Stimulated activated CD8-positive, alpha-beta memory T cell treated with anti-CD3 and anti-CD28 coated beads, Interleukin-4, amount 100 ng/mL, for 48 hours (primary cell): Measurements from ENCODE around the gene MAD1L1.
"Not testable (repeated sequence)": the region's sequence is repeated elsewhere in the genome, so short reads cannot be mapped to it uniquely, and the experiment has no call there.

ENCODE experiments used
- DNase-seq: peaks from one replicate; pipeline ENCODE4 v3.0.0-alpha.2; 2020

Gene MAD1L1

DNA sequence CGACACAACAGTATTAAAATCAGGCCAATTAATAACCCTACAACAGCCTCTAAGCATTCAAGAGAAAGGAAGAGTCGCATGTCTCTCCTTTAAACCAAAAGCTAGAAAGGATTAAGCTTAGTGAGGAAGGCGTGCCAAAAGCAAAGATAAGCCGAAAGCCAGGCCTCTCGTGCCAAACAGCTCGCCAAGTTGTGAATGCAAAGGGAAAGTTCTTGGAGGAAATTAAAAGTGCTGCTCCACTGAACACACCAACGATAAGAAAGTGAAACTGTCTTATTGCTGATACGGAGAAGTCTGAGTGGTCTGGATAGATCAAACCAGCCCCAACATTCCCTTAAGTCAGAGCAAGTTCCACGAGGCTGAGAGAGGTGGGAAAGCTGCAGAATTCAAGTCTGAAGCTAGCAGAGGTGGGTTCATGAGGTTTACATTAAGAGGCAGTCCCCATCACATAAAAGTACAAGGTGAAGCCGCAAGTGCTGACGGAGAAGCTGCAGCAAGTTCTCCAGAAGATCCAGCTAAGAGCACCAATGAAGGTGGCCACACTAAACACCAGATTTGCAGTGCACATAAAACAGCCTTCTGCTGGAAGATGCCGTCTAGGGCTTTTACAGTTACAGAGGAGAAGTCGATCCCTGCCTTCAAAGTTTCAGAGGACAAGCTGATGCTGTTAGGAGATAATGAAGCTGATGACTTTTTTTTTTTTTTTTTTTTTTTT lies 194.8 kb downstream of the MAD1L1 start:
- DNase-seq, result no peak

DNA sequence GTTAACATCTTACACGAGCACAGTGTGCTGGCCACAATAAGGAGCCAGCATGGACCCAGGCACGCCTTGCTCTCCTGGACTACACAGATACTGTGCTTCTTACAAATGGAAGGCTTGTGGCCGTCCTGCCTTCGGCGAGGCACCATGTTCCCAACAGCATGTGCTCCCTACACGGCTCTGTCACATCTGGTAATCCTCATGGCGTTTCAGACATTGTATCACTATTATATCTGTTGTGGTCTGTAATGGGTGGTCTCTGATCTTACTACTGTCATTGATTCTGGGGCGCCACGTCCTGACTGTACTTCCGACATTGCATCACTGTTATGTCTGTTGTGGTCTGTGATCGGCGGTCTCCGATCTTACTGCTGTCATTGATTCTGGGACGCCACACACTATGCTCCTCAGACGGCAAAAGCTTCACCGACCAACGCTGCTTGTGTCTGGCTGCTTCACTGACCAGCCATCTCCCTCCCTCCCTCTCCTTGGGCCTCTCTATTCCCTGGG lies 195.4 kb downstream of the MAD1L1 start:
- peak; percentile 54 for DNase-seq

DNA sequence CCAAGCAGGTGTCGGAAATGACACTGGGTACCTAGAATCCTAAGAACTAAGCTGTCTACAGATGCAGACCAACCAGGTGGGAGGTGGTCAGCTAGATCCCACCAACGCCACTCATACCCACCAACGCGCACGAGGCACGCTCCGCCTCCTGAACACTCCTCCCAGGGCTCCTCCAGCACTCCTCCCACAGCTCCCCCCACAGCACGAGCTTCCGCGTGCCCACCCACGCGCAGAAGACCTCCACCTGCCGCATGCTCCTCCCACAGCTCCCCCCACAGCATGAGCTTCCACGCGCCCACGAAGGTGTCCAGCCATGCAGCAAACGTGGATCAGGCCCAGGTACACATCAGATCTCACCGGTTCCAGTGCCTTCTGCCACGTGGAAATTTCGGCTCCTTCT lies 196.0 kb downstream of the MAD1L1 start:
- no peak for DNase-seq

DNA sequence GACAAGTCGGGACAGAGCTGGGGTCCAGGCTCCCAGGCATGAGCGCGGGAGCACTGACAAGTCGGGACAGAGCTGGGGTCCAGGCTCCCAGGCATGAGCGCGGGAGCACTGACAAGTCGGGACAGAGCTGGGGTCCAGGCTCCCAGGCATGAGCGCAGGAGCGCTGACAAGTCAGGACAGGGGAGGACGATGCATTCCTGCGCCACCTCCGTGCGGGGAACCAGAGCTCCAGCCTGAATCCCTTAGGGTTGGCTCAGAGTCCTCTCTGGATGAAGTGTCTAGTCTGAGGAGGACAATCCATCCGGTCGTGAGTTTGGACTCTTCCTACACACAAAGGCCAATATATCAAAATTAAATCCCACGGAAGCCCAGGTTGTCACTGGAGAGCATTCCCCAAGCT lies 196.5 kb downstream of the MAD1L1 start:
- not testable (repeated sequence) for DNase-seq

DNA sequence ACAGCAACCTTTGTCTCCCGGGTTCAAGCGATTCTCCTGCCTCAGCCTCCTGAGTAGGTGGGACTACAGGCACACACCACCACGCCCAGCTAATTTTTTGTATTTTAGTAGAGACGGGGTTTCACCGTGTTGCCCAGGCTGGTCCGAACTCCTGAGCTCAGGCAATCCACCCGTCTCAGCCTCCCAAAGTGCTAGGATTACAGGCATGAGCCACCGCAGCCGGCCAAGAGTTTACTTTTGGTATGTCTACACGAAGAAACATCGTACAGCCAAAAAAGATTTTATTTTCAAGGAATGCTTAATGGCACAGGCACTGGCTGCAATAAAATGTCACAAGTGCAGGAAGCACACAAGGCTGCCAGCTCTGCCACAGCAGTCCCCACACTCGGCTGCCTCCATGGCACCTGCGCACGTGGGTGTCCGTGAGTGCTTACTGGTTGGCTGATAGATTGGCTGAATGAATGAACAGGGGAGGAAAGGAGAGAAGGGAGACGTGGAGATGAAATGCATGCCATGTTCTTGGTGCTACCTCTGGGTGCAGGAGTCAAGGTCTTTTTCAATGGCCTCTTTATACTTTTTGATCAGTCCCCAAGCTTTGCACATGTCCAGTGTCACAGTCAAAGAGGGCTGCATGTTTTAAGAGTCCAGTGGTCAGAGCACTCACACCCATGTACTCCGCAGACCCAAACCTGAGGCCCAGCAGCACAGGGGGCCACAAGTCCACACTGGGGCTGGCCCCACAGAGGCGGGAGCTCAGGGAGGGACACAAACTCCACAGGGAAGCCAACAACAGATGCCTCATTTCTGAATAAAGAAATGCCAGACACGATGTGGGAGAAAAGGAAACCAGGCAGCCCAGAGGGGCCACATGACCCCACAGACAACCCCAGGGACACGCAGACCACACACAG lies 198.2 kb downstream of the MAD1L1 start:
- no peak for DNase-seq

DNA sequence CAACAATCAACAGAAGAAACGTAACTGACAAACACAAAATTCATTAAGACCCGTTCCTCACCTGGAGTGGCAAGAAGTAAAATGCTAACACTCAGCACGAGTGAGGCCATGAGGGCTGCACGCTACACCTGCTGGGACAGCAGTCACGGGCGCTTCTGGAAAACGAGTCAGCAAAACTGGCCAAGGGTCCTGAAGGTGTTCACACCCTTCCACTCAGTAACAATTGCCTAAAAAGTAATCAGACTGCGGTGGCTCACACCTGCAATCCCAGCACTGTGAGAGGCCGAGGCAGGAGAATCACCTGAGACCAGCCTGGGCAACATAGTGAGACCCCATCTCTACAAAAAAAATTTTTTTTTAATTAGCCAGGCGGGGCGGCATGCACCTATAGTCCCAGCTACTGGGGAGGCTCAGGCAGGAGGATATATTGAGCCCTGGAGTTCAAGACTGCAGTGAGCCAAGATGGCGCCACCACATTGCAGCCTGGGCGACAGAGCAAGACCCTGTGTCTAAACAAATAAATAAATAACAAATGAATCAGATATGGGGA lies 199.1 kb downstream of the MAD1L1 start:
- DNase-seq, result no peak

DNA sequence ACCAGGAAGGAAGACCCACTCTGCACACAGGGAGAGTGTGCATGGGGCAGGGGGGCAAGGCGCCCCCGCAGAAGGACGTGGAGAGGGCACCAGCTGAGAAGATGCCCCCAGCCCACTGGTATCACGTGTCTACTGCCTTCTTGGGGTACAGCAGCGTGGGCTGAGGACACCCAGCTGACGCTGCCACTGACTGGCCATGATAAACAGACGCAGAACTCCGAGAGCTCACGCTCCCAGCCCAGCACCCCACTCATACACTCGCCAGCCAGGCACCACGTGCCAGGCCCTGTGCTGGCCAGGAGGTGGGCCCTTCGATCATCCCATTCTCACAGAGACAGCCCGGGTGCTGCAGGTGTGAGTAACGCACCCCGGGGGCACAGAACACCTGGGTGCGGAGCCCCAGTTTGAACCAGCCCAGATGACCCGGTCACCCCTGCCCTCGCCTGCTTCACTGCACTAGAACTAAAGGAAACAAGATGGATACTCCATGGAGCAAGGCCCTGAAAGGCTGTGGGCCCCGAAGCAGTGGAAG lies 199.8 kb downstream of the MAD1L1 start:
- DNase-seq, result no peak

DNA sequence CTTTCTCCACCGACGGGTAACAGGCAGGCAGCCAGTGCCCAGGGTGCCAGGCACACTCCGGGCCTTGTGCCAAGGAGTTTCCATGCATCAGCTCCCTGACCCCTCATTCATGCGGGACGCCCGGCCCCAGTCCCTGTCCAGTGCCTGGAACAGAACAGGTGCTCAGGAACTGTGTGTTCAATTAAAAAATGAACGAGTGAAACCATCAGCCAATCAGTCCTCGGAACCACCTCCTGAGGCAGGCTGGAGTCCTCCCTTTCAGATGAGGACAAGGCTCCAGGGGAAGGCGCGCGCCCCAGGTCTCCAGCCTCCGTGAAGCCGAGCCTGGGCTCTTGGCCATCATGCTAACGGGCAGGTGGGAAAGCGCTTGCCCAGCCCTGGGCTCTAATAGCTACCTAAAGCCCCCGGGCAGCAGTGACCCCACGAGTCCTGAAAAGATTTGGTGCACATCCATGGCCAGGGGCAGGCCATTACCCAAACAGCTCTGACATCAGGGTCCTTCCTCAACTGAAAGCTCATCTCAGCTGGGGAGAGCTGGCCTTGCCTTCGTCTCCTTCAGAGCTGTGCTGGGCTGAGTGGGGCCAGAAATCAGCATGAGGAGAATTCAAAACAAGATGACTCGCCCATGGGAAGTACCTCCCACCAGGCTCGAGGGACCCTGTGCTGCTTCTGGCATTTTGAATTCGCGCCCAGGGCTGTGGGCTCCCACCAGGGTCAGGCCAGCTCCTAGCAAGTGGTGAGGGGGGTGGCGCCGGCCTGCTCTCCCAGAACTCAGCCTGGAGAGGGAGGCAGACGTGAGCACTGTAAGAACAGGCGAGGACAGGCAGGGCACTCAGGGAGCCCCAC lies 200.5 kb downstream of the MAD1L1 start:
- DNase-seq, result no peak

DNA sequence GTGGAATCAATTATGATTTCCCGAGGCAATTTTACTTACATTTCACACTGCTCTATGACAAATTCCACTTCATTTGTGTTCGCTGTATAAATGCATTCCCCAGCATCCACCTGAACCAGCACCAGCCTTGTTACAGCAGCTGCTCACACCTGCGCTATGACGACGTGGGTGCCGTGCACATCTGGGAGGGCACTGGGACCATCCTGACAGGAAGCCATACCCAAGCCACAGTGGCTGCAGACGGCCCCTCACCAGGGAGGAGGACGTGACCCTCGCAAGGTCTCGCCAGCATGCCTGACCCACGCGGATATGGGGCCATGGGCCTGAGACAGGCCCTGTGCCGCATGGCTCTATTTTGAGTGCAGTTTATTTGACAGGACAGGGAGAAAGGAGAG lies 201.3 kb downstream of the MAD1L1 start:
- no peak for DNase-seq

DNA sequence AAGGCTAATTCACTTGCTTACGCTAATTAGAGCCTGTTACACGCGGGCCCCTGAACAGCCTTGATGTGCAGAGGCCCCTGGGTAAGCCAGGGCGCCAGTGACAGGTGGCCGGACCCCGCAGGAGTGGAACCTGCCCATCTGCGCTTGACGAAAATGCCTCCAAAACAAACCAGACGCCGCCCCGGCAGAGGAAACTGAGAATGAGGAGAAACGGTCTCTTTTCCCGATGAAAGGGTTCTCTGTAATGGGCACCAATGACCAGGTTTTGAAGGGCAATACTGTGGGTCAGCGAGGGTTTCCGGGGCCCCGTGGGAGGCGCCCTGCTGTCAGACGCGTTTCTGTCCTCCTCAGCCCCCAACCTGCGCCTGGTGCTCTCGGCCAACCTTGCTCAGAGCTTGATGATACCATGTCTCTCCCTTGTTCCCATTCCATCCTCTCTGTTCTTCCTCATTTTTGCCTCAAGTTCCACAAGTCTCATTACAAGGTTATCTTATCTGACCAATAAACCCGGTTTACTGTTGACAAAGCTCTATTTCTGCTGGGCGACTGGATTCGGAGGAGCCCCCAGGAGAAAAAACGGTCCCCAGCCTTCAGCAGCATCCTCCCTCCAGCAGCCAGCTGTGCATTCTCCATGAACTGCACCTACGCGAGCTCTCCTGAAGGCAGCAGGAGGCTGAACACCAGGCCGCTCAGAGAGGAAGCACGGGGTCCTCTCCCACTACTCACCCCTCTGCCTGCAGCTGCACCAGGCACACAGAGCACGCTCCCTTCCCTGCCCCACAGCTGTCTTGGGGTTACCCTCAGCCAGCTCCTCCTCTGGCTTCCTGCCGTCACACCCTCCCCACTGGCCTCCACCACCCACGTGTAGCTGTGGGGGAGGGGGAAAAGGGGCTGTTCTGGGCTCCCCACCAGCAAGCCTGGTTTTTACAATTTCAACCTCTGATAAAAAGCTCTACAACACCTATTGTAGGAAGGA lies 202.0 kb downstream of the MAD1L1 start:
- peak; percentile 41 for DNase-seq

DNA sequence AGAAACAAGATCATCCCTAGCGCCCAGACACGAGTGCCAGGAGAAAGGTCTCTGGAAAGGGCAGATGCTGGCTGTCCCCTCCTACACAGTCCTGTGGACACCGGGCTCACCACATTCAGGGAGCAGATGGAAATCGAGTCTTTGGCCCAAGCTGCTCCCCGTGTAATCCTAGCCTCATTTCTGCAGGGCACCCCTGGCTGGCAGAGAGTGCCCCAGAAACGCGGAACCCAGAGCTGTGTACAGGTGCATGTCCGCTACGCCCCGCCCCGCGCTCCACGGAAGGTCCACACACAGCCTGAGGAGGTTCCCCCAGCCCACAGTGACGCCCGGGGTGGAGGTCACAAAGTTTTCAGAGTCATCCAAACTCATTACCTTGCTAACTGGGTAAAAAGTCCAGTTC lies 202.8 kb downstream of the MAD1L1 start:
- DNase-seq, result no peak

DNA sequence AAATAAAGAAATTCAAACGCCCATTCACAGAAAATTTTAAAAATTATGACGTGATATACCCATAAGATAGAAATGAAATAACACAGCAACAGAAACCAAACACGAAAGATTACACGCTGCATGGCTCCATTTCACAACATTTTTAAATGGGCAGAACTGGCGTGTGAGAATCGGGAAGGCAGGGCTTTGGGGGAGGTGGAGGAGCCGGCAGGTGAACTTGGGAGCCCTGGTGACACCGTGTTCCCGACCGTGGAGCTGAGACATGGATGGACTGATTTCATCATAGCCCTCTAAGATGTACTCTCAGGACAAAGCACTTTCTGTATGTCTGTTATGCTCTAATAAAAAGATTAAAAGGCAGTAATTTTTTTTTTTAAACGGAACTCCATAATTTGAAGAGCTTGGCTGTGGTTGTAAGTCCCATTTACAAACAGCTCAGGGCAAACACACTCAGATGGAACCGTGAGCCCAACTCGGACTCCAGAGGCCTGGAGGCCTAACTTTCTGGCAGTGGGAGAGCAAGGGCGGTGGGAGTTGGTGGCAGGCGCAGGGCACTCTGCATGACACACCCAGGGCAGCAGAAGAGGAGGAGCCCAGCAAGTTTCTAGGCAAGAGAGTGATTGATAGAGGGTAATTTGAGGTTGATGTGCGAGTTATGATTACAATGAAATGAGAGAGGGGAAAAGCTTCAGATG lies 203.4 kb downstream of the MAD1L1 start:
- DNase-seq, result no peak

DNA sequence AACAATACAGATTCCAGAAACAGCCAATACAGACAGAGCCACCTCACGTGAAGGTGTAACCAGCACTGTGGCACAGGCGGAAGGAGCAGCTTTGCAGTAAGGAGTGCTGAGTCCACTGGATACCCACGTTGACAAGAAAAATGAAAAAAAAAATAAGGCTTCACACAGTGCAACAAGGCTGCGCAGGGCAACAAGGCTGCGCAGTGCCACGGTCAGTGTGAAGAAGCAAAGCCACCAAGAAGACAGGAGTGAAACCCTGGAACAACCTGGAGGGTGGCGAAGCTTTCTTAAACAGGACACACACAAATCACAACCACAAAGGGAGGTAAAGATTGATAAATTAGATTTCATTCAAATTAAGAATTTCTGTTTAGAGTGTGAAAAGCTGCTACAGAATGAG lies 204.0 kb downstream of the MAD1L1 start:
- DNase-seq, result no peak

DNA sequence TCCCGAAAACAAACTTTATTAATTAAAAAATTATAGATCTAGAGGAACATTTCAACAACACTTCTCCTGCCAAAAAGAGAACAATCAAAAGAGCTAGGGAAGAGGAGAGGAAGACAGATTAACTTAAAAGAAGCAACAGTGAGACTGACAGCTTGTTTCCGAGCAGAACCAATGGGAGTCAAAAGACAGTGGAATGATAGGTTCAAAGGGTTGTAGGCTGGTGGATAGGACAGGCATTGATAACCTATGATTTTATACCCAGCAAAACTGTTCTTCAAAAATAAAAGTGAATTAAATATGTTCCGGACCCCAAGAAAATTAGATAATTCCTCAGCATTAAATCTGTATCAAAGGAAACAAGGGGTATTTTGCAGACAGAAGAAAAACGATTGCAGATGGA lies 207.6 kb downstream of the MAD1L1 start:
- DNase-seq, result no peak

DNA sequence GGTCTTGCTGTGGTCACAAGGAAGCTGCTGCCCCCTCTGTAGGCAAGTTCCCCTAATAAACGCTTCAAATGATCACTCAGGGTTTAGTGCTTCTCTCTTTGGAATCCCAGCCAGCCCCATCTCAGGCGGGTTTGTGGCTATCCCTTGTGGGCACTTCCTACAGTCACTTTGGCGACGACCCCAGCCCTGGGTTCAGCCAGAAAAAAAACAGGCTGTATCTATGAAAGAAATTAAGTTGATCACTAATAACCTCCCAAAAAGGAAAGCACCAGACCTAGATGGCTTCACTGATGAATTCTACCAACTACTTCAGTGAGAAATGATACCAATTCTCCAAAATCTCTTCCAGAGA lies 208.2 kb downstream of the MAD1L1 start:
- no peak for DNase-seq

DNA sequence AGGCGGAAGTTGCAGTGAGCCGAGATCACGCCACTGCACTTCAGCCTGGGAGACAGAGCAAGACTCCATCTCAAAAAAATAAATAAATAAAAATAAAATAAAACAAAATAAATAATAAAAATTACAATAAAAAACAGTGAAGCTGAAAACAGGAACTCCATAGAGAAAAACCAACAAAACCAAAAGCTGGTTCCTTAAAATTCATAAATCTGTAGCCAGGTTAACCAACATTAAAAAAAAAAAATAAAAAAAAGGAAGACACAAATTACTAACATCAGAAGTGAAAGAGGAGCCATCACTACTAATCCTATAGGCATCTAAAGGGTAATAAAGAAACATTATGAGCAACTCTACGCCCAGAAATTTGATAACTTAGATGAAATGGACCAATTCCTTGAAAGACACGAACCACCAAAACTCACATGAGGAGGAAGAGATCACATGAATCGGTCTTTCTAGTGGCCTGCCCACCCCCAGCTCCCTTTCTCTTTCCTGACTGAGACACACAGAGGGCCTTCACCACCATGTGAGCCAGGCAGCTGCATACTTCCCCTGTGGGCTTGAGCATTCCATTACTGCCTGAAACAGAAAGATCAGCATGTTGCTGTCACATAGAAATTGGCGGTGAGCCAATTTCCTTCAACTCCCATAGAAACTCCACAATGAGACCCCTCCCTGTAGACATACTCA lies 208.7 kb downstream of the MAD1L1 start:
- no peak for DNase-seq

DNA sequence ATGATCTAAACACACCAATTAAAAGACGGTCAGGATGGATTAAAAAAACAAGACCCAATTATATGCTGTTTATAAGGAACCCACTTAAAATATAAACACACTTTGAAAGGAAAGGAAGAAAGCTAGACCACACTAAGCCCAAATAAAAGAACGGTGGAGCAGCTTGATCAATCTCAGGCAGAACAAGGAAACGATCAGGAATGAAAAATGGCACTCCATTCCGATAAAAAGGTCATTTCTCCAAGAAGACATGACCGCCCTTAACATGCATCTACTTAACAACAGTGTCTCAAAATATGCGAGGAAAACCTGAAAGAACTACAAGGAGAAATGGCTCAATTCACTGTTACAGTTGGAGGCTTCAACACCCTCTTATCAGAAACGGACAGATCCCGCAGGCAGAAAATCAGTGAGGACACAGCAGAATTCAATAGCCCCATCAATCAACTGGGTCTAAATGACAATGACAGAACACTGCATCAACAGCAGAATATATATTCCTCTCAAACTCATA lies 210.0 kb downstream of the MAD1L1 start:
- no peak for DNase-seq

DNA sequence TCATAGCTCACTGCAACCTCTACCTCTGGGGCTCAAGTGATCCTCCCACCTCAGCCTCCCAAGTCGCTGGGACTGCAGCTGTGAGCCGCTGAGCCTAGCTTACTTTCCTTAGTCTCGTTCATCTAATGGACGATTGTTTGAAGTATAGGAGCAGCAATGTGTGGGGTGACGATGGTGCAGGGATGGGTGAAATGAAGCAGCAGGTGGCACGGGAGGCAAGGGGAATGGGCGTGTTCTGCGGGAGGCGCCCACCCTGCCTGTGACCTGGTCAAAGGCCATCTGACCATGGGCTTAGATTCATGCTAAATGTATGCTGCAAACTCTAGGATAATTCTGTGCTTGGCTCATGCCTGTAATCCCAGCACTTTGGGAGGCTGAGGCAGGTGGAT lies 210.7 kb downstream of the MAD1L1 start:
- no peak for DNase-seq

DNA sequence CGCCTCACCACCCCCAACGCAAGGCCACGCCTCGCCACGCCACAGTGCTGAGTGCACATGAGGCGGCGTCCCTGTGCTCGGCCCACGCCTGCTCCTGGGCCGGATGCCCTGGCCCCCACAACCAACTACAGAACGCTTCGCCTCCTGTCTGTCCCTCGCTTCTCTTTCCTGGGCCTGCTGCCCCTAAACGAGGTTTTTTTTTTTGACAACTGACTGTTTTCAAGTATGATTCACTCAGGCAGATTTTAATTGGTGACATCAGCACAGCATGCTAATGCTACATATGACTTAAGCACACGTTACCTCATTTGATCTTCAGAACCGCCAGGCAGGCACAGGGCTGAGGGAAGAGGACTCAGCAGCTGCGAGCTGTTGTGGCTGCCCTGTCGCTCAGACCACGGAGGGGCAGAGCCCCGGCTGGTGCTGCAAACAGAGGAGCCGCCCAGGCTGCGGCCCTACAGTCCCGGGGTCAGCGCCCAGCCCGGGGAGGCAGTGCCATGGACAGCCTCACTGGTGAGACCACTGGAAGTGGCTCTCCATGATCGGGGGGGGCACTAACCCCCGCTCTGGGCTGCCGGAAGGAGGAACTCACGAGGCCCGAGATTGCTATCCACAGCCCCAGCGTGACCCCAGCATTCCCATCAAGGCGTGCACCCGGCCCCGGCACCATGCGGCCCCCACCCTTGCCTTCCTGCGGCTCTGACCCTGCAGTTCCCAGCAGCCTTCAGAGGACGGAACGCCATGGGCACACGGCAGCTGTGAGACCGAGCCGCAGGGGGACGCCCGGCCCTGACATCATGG lies 212.8 kb downstream of the MAD1L1 start:
- DNase-seq, result peak; percentile 60
